Stimulated activated CD8-positive, alpha-beta memory T cell treated with anti-CD3 and anti-CD28 coated beads, Interleukin-4, amount 100 ng/mL, for 4 hours (primary cell): ENCODE data around the gene TRPV3.
A peak's percentile ranks its signal among the peaks of the same experiment; 100 is the strongest.
"Not testable (repeated sequence)": the region's sequence is repeated elsewhere in the genome, so short reads cannot be mapped to it uniquely, and the experiment has no call there.

Experiments
- DNase-seq, 2 donors: peaks; one replicate each; pipeline ENCODE4 v3.0.0-alpha.2; 2020; ENCODE audit warnings: low read depth in 2 of 2, low spot score in 1 of 2

The TRPV3 gene

DNA sequence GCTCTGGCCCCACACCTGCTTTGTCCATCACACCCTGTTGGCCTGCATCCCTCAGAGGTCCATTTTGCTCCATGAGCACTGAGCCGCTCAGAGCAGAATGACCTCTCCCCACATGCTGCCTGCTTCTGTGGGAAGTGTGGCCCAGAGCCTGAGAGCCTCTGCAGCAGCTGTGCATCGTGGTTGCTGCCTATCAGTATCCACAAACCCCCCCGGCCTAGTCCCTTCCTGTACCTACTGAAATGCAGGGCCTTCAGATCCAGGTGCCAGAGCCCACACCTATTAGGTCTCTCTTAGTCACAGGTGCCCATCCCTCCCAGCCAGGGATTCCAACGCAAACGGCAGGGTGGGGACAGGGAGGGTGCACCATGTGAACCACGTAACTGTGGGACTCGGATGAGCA, 16.6 kb upstream of the TRPV3 start:
- DNase-seq, result no peak

GRCh38 chr17:3573246-3574100, 15.9 kb upstream of the TRPV3 start:
- no peak for DNase-seq

DNA sequence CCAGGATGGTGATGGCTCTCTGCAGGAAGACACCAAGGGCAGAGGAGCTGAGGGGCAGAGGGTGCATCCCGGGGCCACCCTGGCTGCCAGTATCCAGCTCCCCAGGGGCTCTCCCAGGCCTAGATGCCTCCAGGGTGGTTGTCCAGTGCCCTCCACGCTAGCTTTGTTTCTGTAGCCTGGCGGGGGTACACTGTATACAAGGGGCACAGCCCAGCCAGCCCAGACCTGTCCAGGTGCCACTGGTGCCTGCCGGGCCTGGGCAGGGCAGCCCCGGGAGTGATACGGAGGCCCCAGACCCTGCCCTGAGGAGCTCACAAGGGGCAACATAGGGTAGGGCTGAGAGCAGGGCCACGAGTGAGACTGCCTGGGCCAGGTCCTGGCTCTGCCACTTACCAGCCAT, 14.6 kb upstream of the TRPV3 start:
- DNase-seq, result no peak

- DNase-seq, result no peak
Observed at GRCh38 chr17:3571043-3571900, 13.7 kb upstream of the TRPV3 start.

DNA sequence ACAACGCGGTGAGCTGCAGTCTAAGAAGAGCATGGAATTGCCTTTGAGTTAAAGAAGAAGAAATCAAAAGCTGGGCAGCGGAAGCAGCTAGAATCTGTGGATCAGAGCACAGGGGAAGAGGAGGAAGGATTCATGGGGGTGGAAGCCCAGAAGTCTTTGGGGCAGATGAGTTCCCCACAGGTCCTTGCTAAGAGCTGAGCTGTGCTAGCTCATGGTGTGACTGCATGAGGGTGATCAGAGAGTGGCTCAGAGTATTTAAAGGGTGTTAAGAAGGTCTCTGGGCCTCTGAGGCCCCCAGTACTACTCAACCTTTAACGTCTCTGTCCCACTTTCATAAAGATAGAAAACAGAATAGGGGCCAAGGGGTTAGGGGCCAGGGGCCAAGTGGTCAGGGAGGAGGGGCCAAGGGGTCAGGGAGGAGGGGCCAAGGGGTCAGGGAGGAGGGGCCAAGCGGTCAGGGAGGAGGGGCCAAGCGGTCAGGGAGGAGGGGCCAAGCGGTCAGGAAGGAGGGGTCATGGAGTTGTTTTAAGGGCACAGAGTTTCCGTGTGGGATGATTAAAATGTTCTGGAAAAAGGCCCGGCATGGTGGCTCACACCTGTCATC, 12.0 kb upstream of the TRPV3 start:
- DNase-seq, result no peak

DNA sequence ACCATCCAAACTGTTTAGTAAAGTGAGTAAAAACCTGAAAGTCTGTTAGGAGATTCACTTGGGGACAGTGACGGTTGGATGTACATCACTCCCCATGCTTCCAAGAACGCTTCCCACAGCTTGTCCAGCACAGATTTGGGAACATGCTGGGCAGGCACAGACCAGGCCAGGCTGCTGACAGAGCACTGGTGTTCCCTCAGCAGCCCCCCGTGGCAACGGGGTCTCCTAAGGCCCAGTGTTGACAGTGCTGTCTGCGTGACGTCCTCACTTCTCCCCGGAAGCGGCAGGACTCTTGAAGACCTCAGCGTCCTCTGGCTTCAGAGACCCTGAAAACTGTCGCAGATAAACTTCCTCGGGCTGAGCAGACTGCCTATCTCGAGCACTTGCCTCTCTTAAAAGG, 8.9 kb upstream of the TRPV3 start:
- no peak for DNase-seq

DNA sequence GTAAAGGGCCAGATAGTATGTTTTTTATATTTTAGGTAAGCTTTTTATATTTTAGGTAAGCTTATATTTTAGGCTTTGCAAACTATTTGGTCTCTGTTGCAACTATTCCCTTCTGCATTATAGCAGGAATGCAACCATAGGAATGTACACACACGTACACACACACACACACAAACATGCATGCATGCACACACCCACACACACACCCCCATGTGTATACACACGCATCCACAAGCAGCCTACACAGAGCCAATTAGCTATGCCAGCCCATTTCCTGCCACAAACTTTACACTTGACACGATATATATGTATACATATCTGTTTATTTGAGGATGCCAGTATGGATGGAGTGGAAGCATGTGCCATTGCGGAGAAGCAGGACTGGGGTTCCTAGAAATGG, 7.5 kb upstream of the TRPV3 start:
- DNase-seq, result no peak

DNA sequence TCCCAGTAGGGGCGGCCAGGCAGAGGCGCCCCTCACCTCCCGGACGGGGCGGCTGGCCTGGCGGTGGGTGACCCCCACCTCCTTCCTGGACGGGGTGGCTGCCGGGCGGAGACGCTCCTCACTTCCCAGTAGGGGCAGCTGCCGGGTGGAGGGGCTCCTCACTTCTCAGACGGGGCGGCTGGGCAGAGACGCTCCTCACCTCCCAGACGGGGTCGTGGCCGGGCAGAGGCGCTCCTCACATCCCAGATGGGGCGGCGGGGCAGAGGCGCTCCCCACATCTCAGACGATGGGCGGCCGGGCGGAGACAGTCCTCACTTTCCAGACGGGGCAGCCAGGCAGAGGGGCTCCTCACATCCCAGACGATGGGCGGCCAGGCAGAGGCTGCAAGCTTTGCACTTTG, 6.6 kb upstream of the TRPV3 start:
- not testable (repeated sequence) for DNase-seq

DNA sequence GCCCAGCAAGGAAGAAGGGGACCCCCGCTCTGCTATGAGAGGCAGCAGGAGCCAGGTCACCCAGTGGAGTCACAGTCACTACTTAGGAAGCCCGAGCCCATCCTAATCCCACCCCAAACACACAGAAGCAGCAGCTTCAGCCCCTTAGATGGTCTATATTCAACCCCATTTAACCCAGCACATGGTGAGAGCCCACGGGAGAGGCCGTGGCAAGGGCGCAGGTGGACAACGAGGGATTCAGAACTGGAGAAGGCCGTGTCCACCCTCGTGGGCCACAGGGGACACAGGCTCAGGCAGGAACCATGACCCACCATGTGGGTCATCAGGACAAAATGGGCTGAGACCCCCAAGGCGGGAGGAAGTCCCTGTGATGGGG, 1.6 kb upstream of the TRPV3 start:
- DNase-seq, result no peak

GRCh38 chr17:3558603-3559269, 1.1 kb upstream of the TRPV3 start:
- DNase-seq, result peak in 1 of 2 donors; percentile 27

- DNase-seq, result no peak
Observed at GRCh38 chr17:3556916-3557767, 470 bp downstream of the TRPV3 start.

GRCh38 chr17:3556239-3556915, 1.2 kb downstream of the TRPV3 start:
- no peak for DNase-seq

DNA sequence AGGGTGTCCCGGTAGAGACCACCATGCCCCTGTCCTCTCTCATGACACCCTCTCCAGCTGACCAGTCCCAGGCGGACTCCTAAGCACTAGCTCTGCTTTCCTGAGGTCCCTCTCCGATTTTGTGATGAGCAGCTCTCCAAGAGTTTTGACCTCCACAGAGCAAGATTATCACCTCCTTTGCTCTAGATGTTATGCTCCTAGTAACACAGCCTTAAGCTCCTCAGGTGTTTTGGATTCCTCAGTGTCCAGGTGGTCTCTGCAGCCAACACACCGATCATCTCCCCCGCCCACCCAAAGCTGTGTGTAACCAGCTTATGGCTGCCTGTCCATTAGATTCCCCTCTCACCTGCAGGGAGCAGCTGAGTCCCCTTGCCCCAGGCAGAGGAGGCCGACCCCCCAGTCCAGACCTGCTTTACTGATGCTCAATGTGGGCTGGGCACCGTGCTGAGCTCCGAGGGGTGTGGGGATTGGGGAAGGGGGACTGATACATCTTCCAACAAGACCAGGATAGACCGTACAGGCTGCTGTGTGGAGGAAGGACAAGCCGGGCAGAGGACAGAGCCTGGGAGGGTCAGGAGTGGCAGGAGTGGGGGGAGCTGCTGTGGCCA, 2.3 kb downstream of the TRPV3 start:
- DNase-seq, result no peak

DNA sequence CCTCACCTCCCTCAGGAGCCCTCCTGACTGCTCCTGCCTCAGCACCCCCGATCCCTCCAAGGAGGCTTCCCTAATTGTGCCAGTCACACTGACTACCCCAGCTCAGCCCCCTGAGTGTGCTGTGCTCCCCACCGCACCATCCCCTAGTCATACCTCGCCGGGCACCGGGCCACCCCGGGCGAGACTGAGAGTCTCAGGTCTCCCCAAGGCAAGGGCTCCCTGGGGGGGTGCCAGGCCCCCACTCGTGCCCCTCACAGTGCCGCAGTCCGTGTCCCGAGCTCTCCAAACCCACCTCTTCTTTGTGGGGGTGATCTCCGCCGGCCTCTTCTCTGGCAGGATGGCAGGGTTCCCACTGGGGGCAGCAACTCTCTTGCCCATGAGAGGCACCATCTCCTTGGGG, 3.2 kb downstream of the TRPV3 start:
- no peak for DNase-seq

GRCh38 chr17:3553419-3554401, 3.9 kb downstream of the TRPV3 start:
- no peak for DNase-seq

DNA sequence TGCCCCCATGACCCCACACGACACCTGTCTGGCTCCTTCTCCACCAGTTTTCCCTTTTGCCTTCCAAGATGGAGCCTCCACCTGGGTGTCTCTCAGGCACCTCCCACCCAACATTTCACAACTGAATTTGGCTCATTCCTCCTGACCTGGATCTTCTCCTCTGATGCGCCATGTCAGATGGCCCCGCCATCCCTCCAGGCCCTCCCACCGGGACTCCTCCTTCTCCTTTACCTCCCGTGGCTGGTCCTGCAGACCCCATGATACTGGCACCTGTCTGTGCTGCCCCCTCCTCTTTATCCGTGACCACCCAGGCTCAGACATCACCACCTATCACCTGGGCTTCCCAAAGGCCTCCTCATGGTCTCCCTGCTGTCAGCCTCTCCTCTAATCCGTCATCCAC, 4.7 kb downstream of the TRPV3 start:
- no peak for DNase-seq

DNA sequence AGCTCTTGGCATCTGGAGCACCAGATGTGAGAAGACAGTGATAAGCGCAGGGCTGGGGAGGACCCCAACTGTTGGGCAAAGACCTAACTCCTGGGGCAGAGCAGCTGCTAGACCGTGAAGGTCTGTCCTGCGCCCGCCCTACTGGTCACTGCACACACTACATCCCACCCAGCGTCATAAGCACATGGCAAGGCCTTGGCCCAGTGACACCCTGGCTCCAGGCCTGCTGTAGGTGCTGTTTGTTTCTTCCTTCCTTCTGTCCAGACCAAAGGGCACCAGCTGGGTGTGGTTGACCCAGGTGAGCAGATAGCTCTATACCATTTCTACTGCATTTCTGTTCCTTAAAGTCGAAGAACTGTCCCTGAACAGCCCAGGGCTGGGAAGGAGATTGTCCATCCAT, 6.4 kb downstream of the TRPV3 start:
- DNase-seq, result no peak

DNA sequence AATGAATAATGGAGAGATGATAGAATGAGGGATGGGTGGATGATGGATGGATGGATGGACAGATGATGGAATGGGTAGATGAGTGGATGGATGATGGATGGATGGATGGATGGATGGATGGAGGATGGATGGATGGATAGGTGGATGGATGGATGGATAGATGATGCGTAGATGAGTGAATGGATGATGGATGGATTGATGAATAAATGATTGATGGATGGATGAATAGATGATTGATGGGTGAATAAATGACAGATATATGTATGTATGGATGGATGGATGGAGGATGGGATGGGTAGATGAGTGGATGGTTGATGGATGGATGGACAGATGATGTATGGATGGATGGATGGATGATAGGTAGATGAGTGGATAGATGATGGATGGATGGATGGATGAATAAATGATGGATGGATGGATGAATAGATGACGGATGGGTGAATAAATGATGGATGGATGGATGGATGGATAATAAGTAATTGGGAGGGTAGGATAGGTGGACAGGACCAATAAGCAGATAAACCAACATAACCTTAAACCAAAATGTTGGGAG, 7.9 kb downstream of the TRPV3 start:
- DNase-seq, result no peak
